Nephron progenitor cell (in vitro differentiated cells): Measurements from ENCODE around the gene TM9SF2.
A peak's percentile ranks its signal among the peaks of the same experiment; 100 is the strongest.

Experiments
- DNase-seq: peaks from one replicate; pipeline ENCODE4 v3.0.0; 2021
- H3K27ac Mint-ChIP-seq: 2 replicates; pipeline ENCODE4 v1.8.0; 2021; ENCODE audit warnings: mild to moderate bottlenecking, moderate library complexity, mixed read lengths
- H3K27me3 Mint-ChIP-seq: 2 replicates; pipeline ENCODE4 v1.8.0; 2021; ENCODE audit warnings: mild to moderate bottlenecking, low read depth, mixed read lengths; ENCODE audit not compliant: poor library complexity
- H3K36me3 Mint-ChIP-seq: 2 replicates; pipeline ENCODE4 v1.8.0; 2021; ENCODE audit warnings: low read depth, mixed read lengths
- H3K4me1 Mint-ChIP-seq: 2 replicates; pipeline ENCODE4 v1.8.0; 2021; ENCODE audit warnings: mixed read lengths
- H3K4me3 Mint-ChIP-seq: 2 replicates; pipeline ENCODE4 v1.8.0; 2021; ENCODE audit warnings: mild to moderate bottlenecking, moderate library complexity, mixed read lengths
- H3K9me3 Mint-ChIP-seq: 2 replicates; pipeline ENCODE4 v1.8.0; 2021; ENCODE audit warnings: mild to moderate bottlenecking, moderate library complexity, mixed read lengths
- CTCF ChIP-seq: fragments of 200-600 bp; sonication (generic); IDR thresholded peaks from 2 replicates; pipeline ENCODE4 v1.5.0; 2021; ENCODE audit warnings: antibody characterized with exemption

The TM9SF2 gene

GRCh38 chr13:99587893-99588606 lies 86.8 kb downstream of the TM9SF2 start:
- Mint-ChIP-seq H3K4me3 (no peak overlapping the region), H3K27ac (no peak overlapping the region), H3K4me1 (peaks cover 12% of the 10 kb centered on the region), H3K9me3 (no peaks in the 10 kb centered on the region), H3K27me3 (peaks cover 10% of the 10 kb centered on the region), H3K36me3 (no peaks in the 10 kb centered on the region)
- no peak for TF ChIP-seq CTCF
- DNase-seq: no peak

- Mint-ChIP-seq H3K4me3 (no peak overlapping the region), H3K27ac (no peak overlapping the region)
Measured at GRCh38 chr13:99589575-99589974, 88.3 kb downstream of the TM9SF2 start.

GRCh38 chr13:99590519-99591011 lies 89.3 kb downstream of the TM9SF2 start:
- Mint-ChIP-seq H3K27ac (no peak overlapping the region), H3K36me3 (no peaks in the 10 kb centered on the region), H3K9me3 (no peaks in the 10 kb centered on the region), H3K27me3 (peaks cover 6% of the 10 kb centered on the region), H3K4me3 (no peak overlapping the region), H3K4me1 (peaks cover 12% of the 10 kb centered on the region)
- DNase-seq: no peak
- no peak for TF ChIP-seq CTCF

More at GRCh38 chr13:99589575-99589974, 88.3 kb downstream of the TM9SF2 start:
- Mint-ChIP-seq H3K36me3 (no peaks in the 10 kb centered on the region), H3K9me3 (no peaks in the 10 kb centered on the region), H3K27me3 (peaks cover 3% of the 10 kb centered on the region), H3K4me1 (peaks cover 12% of the 10 kb centered on the region)
- DNase-seq: no peak
- TF ChIP-seq CTCF: no peak

- Mint-ChIP-seq H3K9me3 (peaks cover 6% of the 10 kb centered on the region), H3K36me3 (no peaks in the 10 kb centered on the region), H3K27ac (no peak overlapping the region), H3K4me3 (no peak overlapping the region), H3K27me3 (peaks cover 7% of the 10 kb centered on the region), H3K4me1 (peaks cover 12% of the 10 kb centered on the region)
- no peak for TF ChIP-seq CTCF
- DNase-seq: no peak
Measured at GRCh38 chr13:99596180-99596579, 94.9 kb downstream of the TM9SF2 start.

- peaks cover 29% of the 10 kb centered on the region for H3K27me3 Mint-ChIP-seq
- no peak overlapping the region for H3K4me3 Mint-ChIP-seq
- no peak overlapping the region for H3K27ac Mint-ChIP-seq
- H3K36me3 Mint-ChIP-seq: no peaks in the 10 kb centered on the region
- peaks cover 28% of the 10 kb centered on the region for H3K4me1 Mint-ChIP-seq
- DNase-seq: peak; percentile 23
- peak; percentile 42 for TF ChIP-seq CTCF
- peaks cover 6% of the 10 kb centered on the region for H3K9me3 Mint-ChIP-seq
Measured at GRCh38 chr13:99600318-99600717, 99.0 kb downstream of the TM9SF2 start.

- Mint-ChIP-seq H3K4me3 (no peak overlapping the region), H3K27me3 (peaks cover 26% of the 10 kb centered on the region), H3K27ac (no peak overlapping the region), H3K36me3 (no peaks in the 10 kb centered on the region), H3K4me1 (peaks cover 37% of the 10 kb centered on the region), H3K9me3 (no peaks in the 10 kb centered on the region)
- no peak for DNase-seq
- no peak for TF ChIP-seq CTCF
Measured at GRCh38 chr13:99601535-99601934, 100.3 kb downstream of the TM9SF2 start.
